K562 (cell line): Measurements from ENCODE around the gene BLM. TPM values are rescaled to one million over a fixed set of nuclear protein-coding genes. Genes with fewer than 3 reads are reported as not detected.

Experiments
- ATAC-seq: fragments of 200-7000 bp; cut with Tn5 transposase; 3 replicates; pipeline ENCODE4 v1.9.1; 2020; ENCODE audit warnings: moderate library complexity
- BruUV-seq: library from RNA; stranded (reverse); fragments of 400-500 nt; replicated peaks from 2 replicates; lab custom pipeline; 2021; lab: Mats Ljungman, UMichigan
- CTCF ChIA-PET: fragments of 300-600 bp; formaldehyde crosslinking; extraction: SDS; loops from one replicate; lab custom pipeline; 2021; ENCODE audit warnings: low intra/inter-chr PET ratio; lab: Yijun Ruan, JAX
- POLR2A ChIA-PET: fragments of 300-600, 350-650 bp; sonication (Branson Sonifier 250); formaldehyde crosslinking; extraction: SDS; loops from one replicate; lab custom pipeline; 2021; ENCODE audit warnings: antibody characterized with exemption, inconsistent platforms; lab: Yijun Ruan, JAX
- DNase-seq, 4 experiments: peaks; one replicate each; pipeline versions ENCODE4 v3.0.0 to v3.0.0-alpha.2; 2011 to 2018; ENCODE audit warnings: low spot score in 3 of 4, mixed read lengths in 3 of 4; ENCODE audit errors: extremely low read depth in 1 of 4
- FAIRE-seq: peaks from 2 replicates; lab custom pipeline; 2011; peaks lifted over from hg19 to GRCh38; lab: Jason Lieb, UNC
- H2AFZ ChIP-seq: 2 replicates; pipeline ENCODE4 v1.6.0; 2011; ENCODE audit warnings: low read depth, low read length, control low read depth, inconsistent platforms
- H3K27ac ChIP-seq: fragments of 200-600 bp; 3 replicates; pipeline ENCODE4 v1.8.0; 2011; ENCODE audit warnings: low read depth, mild to moderate bottlenecking, control low read depth, inconsistent platforms, low read length, moderate library complexity, mixed read lengths; ENCODE audit errors: extremely low read depth
- H3K27me3 ChIP-seq, 2 experiments: fragments of 300-600 bp in 1 of 2; 2 replicates in 1 of 2; 3 replicates in 1 of 2; pipeline versions ENCODE4 v1.6.0 to v1.8.0; 2011; ENCODE audit warnings: inconsistent platforms in 2 of 2, low read length in 2 of 2, mild to moderate bottlenecking in 1 of 2, mixed read lengths in 1 of 2, moderate library complexity in 1 of 2; ENCODE audit not compliant: control insufficient read depth in 2 of 2, insufficient read depth in 2 of 2
- H3K36me3 ChIP-seq: fragments of 300-600 bp; 3 replicates; pipeline ENCODE4 v1.8.0; 2011; ENCODE audit warnings: mild to moderate bottlenecking, low read length, inconsistent platforms; ENCODE audit not compliant: control insufficient read depth, insufficient read depth
- H3K4me1 ChIP-seq, 2 experiments: fragments of 200-600 bp in 1 of 2; replicated peaks in 1 of 2; 2 replicates in 1 of 2; 3 replicates in 1 of 2; pipeline versions ENCODE4 v1.5.1 to v1.8.0; 2011; ENCODE audit warnings: inconsistent platforms in 2 of 2, low read length in 2 of 2, mild to moderate bottlenecking in 1 of 2, mixed read lengths in 1 of 2, moderate library complexity in 1 of 2; ENCODE audit not compliant: control insufficient read depth in 2 of 2, insufficient read depth in 2 of 2
- H3K4me2 ChIP-seq: 2 replicates; pipeline ENCODE4 v1.6.1; 2011; ENCODE audit warnings: low read length, control low read depth, inconsistent platforms, mixed read lengths; ENCODE audit not compliant: insufficient read depth
- H3K4me3 ChIP-seq: fragments of 200-600 bp; sonication (generic), shearing (Covaris generic); 2 replicates; pipeline ENCODE4 v1.5.1; 2016; ENCODE audit warnings: control low read depth, inconsistent platforms
- H3K79me2 ChIP-seq: fragments of 200-600 bp; 3 replicates; pipeline ENCODE4 v1.8.0; 2011; ENCODE audit warnings: low read length, inconsistent platforms; ENCODE audit not compliant: control insufficient read depth, insufficient read depth
- H3K9ac ChIP-seq, 2 experiments: 2 replicates each; pipeline versions ENCODE4 v1.6.0 to v1.6.1; 2011; ENCODE audit warnings: low read depth in 2 of 2, low read length in 2 of 2, control low read depth in 1 of 2, inconsistent platforms in 1 of 2, mild to moderate bottlenecking in 1 of 2, mixed read lengths in 1 of 2; ENCODE audit not compliant: insufficient read depth in 1 of 2
- H3K9me1 ChIP-seq: one replicate; pipeline ENCODE4 v1.6.0; 2011; ENCODE audit warnings: inconsistent platforms, mild to moderate bottlenecking, low read length, moderate library complexity; ENCODE audit not compliant: control insufficient read depth, insufficient read depth
- H3K9me3 ChIP-seq: replicated peaks from 2 replicates; pipeline ENCODE4 v1.5.1; 2011; ENCODE audit warnings: low read depth, low read length, inconsistent platforms; ENCODE audit not compliant: control insufficient read depth, insufficient read depth
- H4K20me1 ChIP-seq: replicated peaks from 2 replicates; pipeline ENCODE4 v1.6.1; 2011; ENCODE audit warnings: low read length, inconsistent platforms, mixed read lengths; ENCODE audit not compliant: control insufficient read depth, insufficient read depth
- RBBP5 ChIP-seq: fragments of 200-600 bp; sonication (generic); IDR thresholded peaks from 2 replicates; pipeline ENCODE4 v1.6.1; 2012; ENCODE audit warnings: borderline replicate concordance, mild to moderate bottlenecking, low read length, control low read depth, inconsistent platforms; ENCODE audit not compliant: insufficient read depth, poor library complexity, severe bottlenecking
- ZNF778 ChIP-seq: fragments of 450-650 bp; formaldehyde crosslinking; IDR thresholded peaks from 2 replicates; pipeline ENCODE4 v1.4.0; 2020; ENCODE audit warnings: mild to moderate bottlenecking, moderate library complexity
- WGBS: fragments of 100-300 bp; shearing (Covaris generic); methylation state at CpG from one replicate; pipeline ENCODE4 v1.1.6; 2016; ENCODE audit warnings: low coverage, mixed read lengths; ENCODE audit not compliant: insufficient coverage; ENCODE audit errors: missing lambda C conversion rate; 5-methylcytosine and 5-hydroxymethylcytosine counted together
- in situ Hi-C: fragments of 300-500 bp; cut with MboI; formaldehyde crosslinking; loops from 4 replicates; pipeline ENCODE4 v1.15.0; 2018; ENCODE audit warnings: inconsistent platforms, mixed read lengths
- intact Hi-C: fragments of 100-400 bp; cut with micrococcal nuclease; formaldehyde crosslinking; loops from 2 replicates; pipeline ENCODE4 v1.14.2; 2022
- polyA plus RNA-seq, 8 experiments: library from polyadenylated mRNA; depleted of rRNA in 4 of 8; stranded (reverse) in 5 of 8; unstranded in 3 of 8; fragments of >200 nt; fragmentation: Nextera tagmentation in 2 of 8; fragmentation: Illumina TruSeq in 1 of 8; extraction: Ambion mirVana in 2 of 8; extraction: Trizol in 1 of 8; gene quantifications; 2 replicates each; pipeline versions ENCODE4 v1.2.1 to v1.2.3, GENCODE V29; 2011 to 2014; ENCODE audit warnings: inconsistent platforms in 1 of 8, missing spikeins in 1 of 8
- total RNA-seq, 7 experiments: library from RNA; depleted of rRNA in 6 of 7; stranded (reverse); fragments of >200 nt in 6 of 7; fragmentation: Illumina TruSeq in 2 of 7; extraction: Trizol in 2 of 7; gene quantifications; 2 replicates each; pipeline versions ENCODE4 v1.2.1 to v1.2.3, GENCODE V29; 2011 to 2021; ENCODE audit warnings: low replicate concordance in 1 of 7

Gene BLM
- total and polyA plus RNA-seq, 9 of the 15 experiments (the other 6 are each of a cell fraction or from before 2014, with no cell fraction given), result 21.0 to 56.0 (median 43.9) TPM

GRCh38 chr15:90809536-90809935 is 92.4 kb downstream of the BLM start:
- in situ Hi-C loops (no loop called here), intact Hi-C loops (no loop called here)
- WGBS, result 82% methylated on average over 4 of the region's 4 CpGs
- Histone ChIP-seq H3K9me1 (no peaks in the 10 kb centered on the region), H3K79me2 (no peaks in the 10 kb centered on the region), H3K4me2 (no peak overlapping the region), H3K4me3 (no peak overlapping the region), H3K4me1 (0 out of 5 replicates have a peak, but pooled peaks cover 0 to 3% of the 10 kb centered on the region in 2 experiments), H3K27ac (no peak overlapping the region), H3K27me3 (no peaks in the 10 kb centered on the region), H3K36me3 (peaks cover 85% of the 10 kb centered on the region), H3K9me3 (no peaks in the 10 kb centered on the region), H4K20me1 (no peaks in the 10 kb centered on the region), H3K9ac (no peak overlapping the region), H2AFZ (no peak overlapping the region)
- BruUV-seq, result no TSS peak
- POLR2A ChIA-PET, result interaction anchor here (0.7 kb wide), 1 partner anchor 164 kb away, joined by 3 read pairs; no protein-coding TSS in a partner anchor
- FAIRE-seq (no peak), DNase-seq (no peak), ATAC-seq (no peak)
- CTCF ChIA-PET, result no interaction called here
- TF ChIP-seq ZNF778 (CRISPR knock-in tag), result no peak

GRCh38 chr15:90810354-90810753 is 93.2 kb downstream of the BLM start:
- FAIRE-seq (no peak), ATAC-seq (no peak), DNase-seq (no peak)
- 90% methylated on average over 4 of the region's 4 CpGs for WGBS
- 0 out of 5 replicates have a peak, but pooled peaks cover 0 to 3% of the 10 kb centered on the region in 2 experiments for H3K4me1 ChIP-seq
- no peak for TF ChIP-seq RBBP5
- H3K9ac ChIP-seq, result no peak overlapping the region
- no peaks in the 10 kb centered on the region for H4K20me1 ChIP-seq
- H3K27me3 ChIP-seq, result no peaks in the 10 kb centered on the region
- POLR2A ChIA-PET, result interaction anchor here (0.5 to 1.5 kb wide), 2 partner anchors 12 to 83 kb away, joined by 3 to 4 read pairs; no protein-coding TSS in a partner anchor
- H3K4me2 ChIP-seq, result no peak overlapping the region
- intact Hi-C loops (loop anchor here (5.0 kb wide), 1 partner anchor 122 kb away; the partner anchor contains the start of gene HDDC3), in situ Hi-C loops (no loop called here)
- H3K9me1 ChIP-seq, result no peaks in the 10 kb centered on the region
- BruUV-seq, result no TSS peak
- peaks cover 86% of the 10 kb centered on the region for H3K36me3 ChIP-seq
- CTCF ChIA-PET, result no interaction called here
- H3K4me3 ChIP-seq, result no peak overlapping the region
- H2AFZ ChIP-seq, result no peak overlapping the region
- no peaks in the 10 kb centered on the region for H3K79me2 ChIP-seq
- no peaks in the 10 kb centered on the region for H3K9me3 ChIP-seq
- no peak overlapping the region for H3K27ac ChIP-seq
